Liver (tissue), 9 donors: ENCODE measurements around the gene QSOX1. TPM values are rescaled to one million over a fixed set of nuclear protein-coding genes. Genes with fewer than 3 reads are reported as not detected.

ENCODE experiments used
- DNase-seq: peaks from one replicate; pipeline ENCODE4 v3.0.0-alpha.2; 2017; ENCODE audit warnings: low spot score
- H3K27ac ChIP-seq, 2 donors: one replicate each; pipeline ENCODE4 v1.7.0; 2013; ENCODE audit warnings: inconsistent platforms in 2 of 2, low read length in 2 of 2, control low read depth in 1 of 2, low read depth in 1 of 2, mild to moderate bottlenecking in 1 of 2
- H3K27me3 ChIP-seq, 4 donors: one replicate each; pipeline versions ENCODE4 v1.6.1 to v1.7.0; 2013; ENCODE audit warnings: low read length in 3 of 4, inconsistent platforms in 1 of 4, mild to moderate bottlenecking in 1 of 4, moderate library complexity in 1 of 4; ENCODE audit not compliant: control insufficient read depth in 4 of 4, insufficient read depth in 4 of 4
- H3K36me3 ChIP-seq, 4 donors: one replicate each; pipeline versions ENCODE4 v1.6.1 to v1.7.0; 2013; ENCODE audit warnings: low read length in 3 of 4, mild to moderate bottlenecking in 3 of 4, low read depth in 1 of 4, moderate library complexity in 1 of 4; ENCODE audit not compliant: control insufficient read depth in 4 of 4, insufficient read depth in 3 of 4
- H3K4me1 ChIP-seq, 4 donors: one replicate each; pipeline versions ENCODE4 v1.6.1 to v1.7.0; 2013; ENCODE audit warnings: low read length in 3 of 4, mild to moderate bottlenecking in 3 of 4, moderate library complexity in 1 of 4; ENCODE audit not compliant: control insufficient read depth in 4 of 4, insufficient read depth in 4 of 4
- H3K4me3 ChIP-seq, 3 donors: one replicate each; pipeline versions ENCODE4 v1.6.1 to v1.7.0; 2013; ENCODE audit warnings: low read length in 3 of 3, control low read depth in 1 of 3, low read depth in 1 of 3, mild to moderate bottlenecking in 1 of 3
- H3K9ac ChIP-seq, 2 donors: one replicate each; pipeline ENCODE4 v1.7.0; 2013; ENCODE audit warnings: low read length in 2 of 2, mild to moderate bottlenecking in 2 of 2, moderate library complexity in 2 of 2, control low read depth in 1 of 2, low read depth in 1 of 2
- H3K9me3 ChIP-seq, 4 donors: one replicate each; pipeline versions ENCODE4 v1.6.1 to v1.7.0; 2013; ENCODE audit warnings: low read length in 3 of 4; ENCODE audit not compliant: control insufficient read depth in 4 of 4
- EGR1 ChIP-seq, 2 donors: IDR thresholded peaks; 2 replicates each; pipeline ENCODE4 v1.6.1; 2016 to 2018; ENCODE audit warnings: antibody characterized with exemption in 2 of 2, low read depth in 2 of 2
- FOXA1 ChIP-seq: IDR thresholded peaks from 2 replicates; pipeline ENCODE4 v1.6.1; 2016; ENCODE audit warnings: antibody characterized with exemption
- FOXA2 ChIP-seq: IDR thresholded peaks from 2 replicates; pipeline ENCODE4 v1.6.1; 2016; ENCODE audit warnings: antibody characterized with exemption
- GABPA ChIP-seq, 2 donors: IDR thresholded peaks in 1 of 2; conservative IDR thresholded peaks in 1 of 2; 2 replicates each; pipeline ENCODE4 v1.6.1; 2016; ENCODE audit warnings: antibody characterized with exemption in 2 of 2, mild to moderate bottlenecking in 1 of 2, moderate library complexity in 1 of 2
- HNF4A ChIP-seq, 2 donors: conservative IDR thresholded peaks; 2 replicates each; pipeline ENCODE4 v1.6.1; 2016; ENCODE audit warnings: antibody characterized with exemption in 2 of 2, mild to moderate bottlenecking in 2 of 2
- HNF4G ChIP-seq: IDR thresholded peaks from 2 replicates; pipeline ENCODE4 v1.6.1; 2016; ENCODE audit warnings: antibody characterized with exemption
- JUND ChIP-seq, 2 donors: IDR thresholded peaks; 2 replicates each; pipeline ENCODE4 v1.6.1; 2016; ENCODE audit warnings: antibody characterized with exemption in 2 of 2
- NR2F2 ChIP-seq: IDR thresholded peaks from 2 replicates; pipeline ENCODE4 v1.6.1; 2016; ENCODE audit warnings: antibody characterized with exemption
- RAD21 ChIP-seq, 2 donors: IDR thresholded peaks; 2 replicates each; pipeline ENCODE4 v1.6.1; 2016; ENCODE audit warnings: antibody characterized with exemption in 2 of 2, mild to moderate bottlenecking in 2 of 2
- RXRA ChIP-seq, 2 donors: IDR thresholded peaks; 2 replicates each; pipeline ENCODE4 v1.6.1; 2017 to 2018; ENCODE audit warnings: antibody characterized with exemption in 2 of 2, mild to moderate bottlenecking in 1 of 2
- SP1 ChIP-seq: IDR thresholded peaks from 2 replicates; pipeline ENCODE4 v1.6.1; 2018; ENCODE audit warnings: antibody characterized with exemption, mild to moderate bottlenecking
- TAF1 ChIP-seq: conservative IDR thresholded peaks from 2 replicates; pipeline ENCODE4 v1.6.1; 2016; ENCODE audit warnings: antibody characterized with exemption, mild to moderate bottlenecking
- YY1 ChIP-seq: IDR thresholded peaks from 2 replicates; pipeline ENCODE4 v1.6.1; 2016; ENCODE audit warnings: antibody characterized with exemption, mild to moderate bottlenecking
- WGBS: extraction: QIAGEN DNeasy Blood & Tissue Kit; methylation state at CpG from one replicate; pipeline ENCODE4 v1.1.7; 2013; 5-methylcytosine and 5-hydroxymethylcytosine counted together
- polyA plus RNA-seq, 2 donors: library from polyadenylated mRNA; stranded (reverse) in 1 of 2; unstranded in 1 of 2; fragments of 200-250 nt in 1 of 2; fragments of >200 nt in 1 of 2; fragmentation: Nextera tagmentation in 1 of 2; extraction: Ambion mirVana in 1 of 2; gene quantifications; one replicate each; pipeline versions ENCODE4 v1.2.1 to v1.2.3, GENCODE V29; 2013 to 2015
- total RNA-seq, 2 donors: library from RNA; depleted of rRNA; stranded (reverse); fragments of >200 nt; gene quantifications; one replicate each; pipeline ENCODE4 v1.2.3, GENCODE V29; 2014
- TF ChIP-seq, protein P1 (sequence below): IDR thresholded peaks from 2 replicates; pipeline ENCODE4 v1.6.1; 2016; ENCODE audit warnings: antibody characterized with exemption, mild to moderate bottlenecking
- TF ChIP-seq, protein P2 (sequence below): fragments of 150-350 bp; IDR thresholded peaks from 2 replicates; pipeline ENCODE4 v1.5.1; 2017; ENCODE audit warnings: improper control_type of control experiment, low read depth, low read length; ENCODE audit not compliant: missing input control
- TF ChIP-seq, protein P3 (sequence below): IDR thresholded peaks from 2 replicates; pipeline ENCODE4 v1.6.1; 2016; ENCODE audit warnings: antibody characterized with exemption
- TF ChIP-seq, protein P4 (sequence below): IDR thresholded peaks from 2 replicates; pipeline ENCODE4 v1.6.1; 2016; ENCODE audit warnings: antibody characterized with exemption
- TF ChIP-seq, protein P5 (sequence below): IDR thresholded peaks from 2 replicates; pipeline ENCODE4 v1.6.1; 2016; ENCODE audit warnings: antibody characterized with exemption
- donor health status: healthy.
- donor health status: healthy.
- donor health status: healthy.
- donor health status: healthy.
- donor health status: healthy.

QSOX1 gene
- total and polyA plus RNA-seq, 4 donors, result 14.3 to 49.2 (median 38.1) TPM

DNA sequence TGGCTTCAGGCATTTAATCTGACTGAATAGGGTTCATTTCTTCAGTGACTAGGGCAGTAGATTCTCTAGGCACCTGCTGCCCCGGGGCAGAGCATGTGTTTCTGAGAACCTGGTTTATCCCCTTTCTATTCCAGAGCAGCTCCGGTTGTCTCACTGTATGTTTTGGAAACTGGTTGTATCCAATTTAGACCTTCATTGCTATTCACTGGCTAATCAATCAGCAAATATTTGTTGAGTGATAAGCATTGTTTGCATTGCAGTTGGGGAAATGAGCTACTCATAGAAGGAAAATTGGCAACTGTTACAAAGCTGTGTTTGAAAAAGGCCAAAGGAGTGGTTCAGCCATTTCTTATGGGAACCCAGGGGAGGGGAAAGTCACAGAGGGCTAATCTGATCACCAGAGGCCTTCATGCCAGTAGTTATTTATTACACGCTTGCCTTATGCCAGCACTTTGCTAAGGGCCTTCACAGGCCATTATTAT lies 2.9 kb downstream of the QSOX1 start:
- Histone ChIP-seq H3K4me1 (peaks cover 12 to 41% (median 31%) of the 10 kb centered on the region in 4 donors), H3K9me3 (no peaks in the 10 kb centered on the region), H3K9ac (peak overlapping the region in 1 of 2 donors; percentile 6), H3K4me3 (no peak overlapping the region), H3K27ac (peak overlapping the region; percentile 58 to 63), H3K27me3 (peaks cover 0 to 3% (median 0%) of the 10 kb centered on the region in 4 donors), H3K36me3 (no peaks in the 10 kb centered on the region)
- DNase-seq, result no peak
- 30% methylated on average over 3 of the region's 3 CpGs for WGBS
- TF ChIP-seq, protein P1, sequence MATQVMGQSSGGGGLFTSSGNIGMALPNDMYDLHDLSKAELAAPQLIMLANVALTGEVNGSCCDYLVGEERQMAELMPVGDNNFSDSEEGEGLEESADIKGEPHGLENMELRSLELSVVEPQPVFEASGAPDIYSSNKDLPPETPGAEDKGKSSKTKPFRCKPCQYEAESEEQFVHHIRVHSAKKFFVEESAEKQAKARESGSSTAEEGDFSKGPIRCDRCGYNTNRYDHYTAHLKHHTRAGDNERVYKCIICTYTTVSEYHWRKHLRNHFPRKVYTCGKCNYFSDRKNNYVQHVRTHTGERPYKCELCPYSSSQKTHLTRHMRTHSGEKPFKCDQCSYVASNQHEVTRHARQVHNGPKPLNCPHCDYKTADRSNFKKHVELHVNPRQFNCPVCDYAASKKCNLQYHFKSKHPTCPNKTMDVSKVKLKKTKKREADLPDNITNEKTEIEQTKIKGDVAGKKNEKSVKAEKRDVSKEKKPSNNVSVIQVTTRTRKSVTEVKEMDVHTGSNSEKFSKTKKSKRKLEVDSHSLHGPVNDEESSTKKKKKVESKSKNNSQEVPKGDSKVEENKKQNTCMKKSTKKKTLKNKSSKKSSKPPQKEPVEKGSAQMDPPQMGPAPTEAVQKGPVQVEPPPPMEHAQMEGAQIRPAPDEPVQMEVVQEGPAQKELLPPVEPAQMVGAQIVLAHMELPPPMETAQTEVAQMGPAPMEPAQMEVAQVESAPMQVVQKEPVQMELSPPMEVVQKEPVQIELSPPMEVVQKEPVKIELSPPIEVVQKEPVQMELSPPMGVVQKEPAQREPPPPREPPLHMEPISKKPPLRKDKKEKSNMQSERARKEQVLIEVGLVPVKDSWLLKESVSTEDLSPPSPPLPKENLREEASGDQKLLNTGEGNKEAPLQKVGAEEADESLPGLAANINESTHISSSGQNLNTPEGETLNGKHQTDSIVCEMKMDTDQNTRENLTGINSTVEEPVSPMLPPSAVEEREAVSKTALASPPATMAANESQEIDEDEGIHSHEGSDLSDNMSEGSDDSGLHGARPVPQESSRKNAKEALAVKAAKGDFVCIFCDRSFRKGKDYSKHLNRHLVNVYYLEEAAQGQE, result peak; percentile 89
- peak; percentile 52 to 54 for TF ChIP-seq RAD21 (IDR thresholded peaks at IDR 0.05)
- no peak for TF ChIP-seq HNF4G
- peak; percentile 66 to 85 for TF ChIP-seq HNF4A (conservative IDR thresholded peaks at IDR 0.05)
- TF ChIP-seq EGR1 (IDR thresholded peaks at IDR 0.05; ENCODE audit: low read depth in 2 of 2), result peak in 1 of 2 donors; percentile 87
- peak; percentile 89 for TF ChIP-seq SP1
- peak in 1 of 2 donors; percentile 65 for TF ChIP-seq GABPA (IDR thresholded peaks at IDR 0.05 in 1 of 2, conservative IDR thresholded peaks at IDR 0.05 in 1 of 2)
- peak; percentile 74 to 93 for TF ChIP-seq RXRA (IDR thresholded peaks at IDR 0.05)
- TF ChIP-seq JUND (IDR thresholded peaks at IDR 0.05), result peak; percentile 28 to 96
- TF ChIP-seq, protein P2, sequence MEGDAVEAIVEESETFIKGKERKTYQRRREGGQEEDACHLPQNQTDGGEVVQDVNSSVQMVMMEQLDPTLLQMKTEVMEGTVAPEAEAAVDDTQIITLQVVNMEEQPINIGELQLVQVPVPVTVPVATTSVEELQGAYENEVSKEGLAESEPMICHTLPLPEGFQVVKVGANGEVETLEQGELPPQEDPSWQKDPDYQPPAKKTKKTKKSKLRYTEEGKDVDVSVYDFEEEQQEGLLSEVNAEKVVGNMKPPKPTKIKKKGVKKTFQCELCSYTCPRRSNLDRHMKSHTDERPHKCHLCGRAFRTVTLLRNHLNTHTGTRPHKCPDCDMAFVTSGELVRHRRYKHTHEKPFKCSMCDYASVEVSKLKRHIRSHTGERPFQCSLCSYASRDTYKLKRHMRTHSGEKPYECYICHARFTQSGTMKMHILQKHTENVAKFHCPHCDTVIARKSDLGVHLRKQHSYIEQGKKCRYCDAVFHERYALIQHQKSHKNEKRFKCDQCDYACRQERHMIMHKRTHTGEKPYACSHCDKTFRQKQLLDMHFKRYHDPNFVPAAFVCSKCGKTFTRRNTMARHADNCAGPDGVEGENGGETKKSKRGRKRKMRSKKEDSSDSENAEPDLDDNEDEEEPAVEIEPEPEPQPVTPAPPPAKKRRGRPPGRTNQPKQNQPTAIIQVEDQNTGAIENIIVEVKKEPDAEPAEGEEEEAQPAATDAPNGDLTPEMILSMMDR, result no peak
- TF ChIP-seq, protein P3, sequence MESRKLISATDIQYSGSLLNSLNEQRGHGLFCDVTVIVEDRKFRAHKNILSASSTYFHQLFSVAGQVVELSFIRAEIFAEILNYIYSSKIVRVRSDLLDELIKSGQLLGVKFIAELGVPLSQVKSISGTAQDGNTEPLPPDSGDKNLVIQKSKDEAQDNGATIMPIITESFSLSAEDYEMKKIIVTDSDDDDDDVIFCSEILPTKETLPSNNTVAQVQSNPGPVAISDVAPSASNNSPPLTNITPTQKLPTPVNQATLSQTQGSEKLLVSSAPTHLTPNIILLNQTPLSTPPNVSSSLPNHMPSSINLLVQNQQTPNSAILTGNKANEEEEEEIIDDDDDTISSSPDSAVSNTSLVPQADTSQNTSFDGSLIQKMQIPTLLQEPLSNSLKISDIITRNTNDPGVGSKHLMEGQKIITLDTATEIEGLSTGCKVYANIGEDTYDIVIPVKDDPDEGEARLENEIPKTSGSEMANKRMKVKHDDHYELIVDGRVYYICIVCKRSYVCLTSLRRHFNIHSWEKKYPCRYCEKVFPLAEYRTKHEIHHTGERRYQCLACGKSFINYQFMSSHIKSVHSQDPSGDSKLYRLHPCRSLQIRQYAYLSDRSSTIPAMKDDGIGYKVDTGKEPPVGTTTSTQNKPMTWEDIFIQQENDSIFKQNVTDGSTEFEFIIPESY, result peak; percentile 94
- peak; percentile 97 for TF ChIP-seq FOXA1
- TF ChIP-seq FOXA2, result peak; percentile 98
- TF ChIP-seq NR2F2, result no peak
- TF ChIP-seq, protein P4, sequence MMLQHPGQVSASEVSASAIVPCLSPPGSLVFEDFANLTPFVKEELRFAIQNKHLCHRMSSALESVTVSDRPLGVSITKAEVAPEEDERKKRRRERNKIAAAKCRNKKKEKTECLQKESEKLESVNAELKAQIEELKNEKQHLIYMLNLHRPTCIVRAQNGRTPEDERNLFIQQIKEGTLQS, result peak; percentile 61
- no peak for TF ChIP-seq TAF1
- TF ChIP-seq, protein P5, sequence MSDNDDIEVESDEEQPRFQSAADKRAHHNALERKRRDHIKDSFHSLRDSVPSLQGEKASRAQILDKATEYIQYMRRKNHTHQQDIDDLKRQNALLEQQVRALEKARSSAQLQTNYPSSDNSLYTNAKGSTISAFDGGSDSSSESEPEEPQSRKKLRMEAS, result peak; percentile 93
- peak; percentile 97 for TF ChIP-seq YY1
